GM19043 (cell line): Measurements from ENCODE around the gene NCAPG.
A peak's percentile ranks its signal among the peaks of the same experiment; 100 is the strongest.
"Not testable (repeated sequence)": the region's sequence is repeated elsewhere in the genome, so short reads cannot be mapped to it uniquely, and the experiment has no call there.

Experiments used
- ATAC-seq: cut with Tn5 transposase; IDR thresholded peaks from one replicate; pipeline ENCODE4 v1.9.1; 2021; ENCODE audit warnings: low read depth; ENCODE audit not compliant: unreplicated experiment

Gene NCAPG

DNA sequence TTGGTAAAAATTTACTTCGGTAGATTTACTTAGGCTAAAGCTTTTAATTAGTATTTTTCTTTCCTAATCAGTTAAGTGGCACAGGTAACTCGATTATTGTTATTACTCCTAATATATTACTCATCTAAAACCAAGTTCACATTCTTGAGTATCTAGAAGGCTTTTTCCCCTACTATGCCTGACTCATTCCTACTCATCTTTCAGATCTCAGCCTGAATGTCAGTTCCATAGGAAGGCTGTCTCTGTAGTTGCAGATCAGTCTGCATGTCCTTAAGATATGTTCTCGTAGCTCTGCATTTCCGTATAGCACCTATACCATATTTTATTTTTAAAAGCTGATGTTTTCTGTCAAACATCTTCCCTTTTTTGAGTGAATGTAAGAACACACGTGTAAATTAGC is 23.5 kb upstream of the NCAPG start:
- no peak for ATAC-seq

DNA sequence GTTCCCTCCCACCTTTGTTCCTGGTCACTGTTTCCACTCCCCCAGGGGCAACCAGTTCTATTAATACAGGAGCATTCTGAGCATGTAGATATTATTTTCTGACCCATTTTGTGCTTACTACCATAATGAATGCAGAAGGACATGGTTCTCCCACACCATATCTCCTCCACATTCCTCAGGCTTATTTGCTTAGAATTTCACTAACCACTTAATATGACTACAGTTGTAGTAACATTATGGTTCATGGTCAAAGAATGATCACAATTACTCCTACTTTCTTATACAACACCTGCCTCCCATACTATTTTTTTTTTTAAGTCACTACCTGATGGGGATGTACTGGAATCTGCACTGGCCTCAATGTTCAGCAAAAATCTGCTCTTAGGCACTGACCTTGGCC is 21.8 kb upstream of the NCAPG start:
- ATAC-seq, result no peak

DNA sequence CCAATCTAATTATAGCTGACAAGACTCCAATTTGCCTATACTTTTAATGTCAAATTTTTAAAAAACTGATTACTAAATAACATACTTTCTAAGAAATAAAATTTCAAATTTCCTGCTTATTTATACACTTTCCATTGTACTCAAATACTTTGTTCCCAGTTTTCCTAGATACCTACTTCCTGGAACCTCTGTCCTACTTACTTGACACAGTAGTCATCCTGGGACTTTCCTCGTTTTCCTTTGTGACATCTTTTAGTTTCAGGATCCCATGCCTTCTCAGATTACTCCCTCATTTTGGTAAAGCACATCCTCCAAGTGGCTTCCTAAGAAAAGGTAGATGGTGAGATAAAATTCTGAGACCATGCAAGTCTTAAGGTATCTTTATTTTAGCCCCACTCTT is 16.0 kb upstream of the NCAPG start:
- no peak for ATAC-seq

DNA sequence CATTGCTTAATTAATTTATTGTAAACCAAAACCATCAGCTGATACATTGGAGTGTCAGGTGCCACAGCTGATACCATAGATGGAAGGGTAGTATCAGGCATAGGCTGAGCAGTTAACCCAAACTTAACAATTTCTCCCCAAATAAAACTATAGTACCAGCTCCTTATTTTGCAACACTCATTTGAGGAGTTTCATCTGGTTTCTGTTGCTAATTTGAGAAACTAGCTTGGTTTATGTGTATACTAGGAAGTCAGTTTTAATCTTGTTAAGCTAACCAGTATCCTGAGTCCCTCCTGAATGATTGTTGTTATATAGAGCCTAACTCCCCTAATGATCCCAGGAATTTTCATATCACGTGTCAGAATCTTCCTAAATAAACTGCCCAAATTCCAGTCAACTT is 13.0 kb upstream of the NCAPG start:
- no peak for ATAC-seq

DNA sequence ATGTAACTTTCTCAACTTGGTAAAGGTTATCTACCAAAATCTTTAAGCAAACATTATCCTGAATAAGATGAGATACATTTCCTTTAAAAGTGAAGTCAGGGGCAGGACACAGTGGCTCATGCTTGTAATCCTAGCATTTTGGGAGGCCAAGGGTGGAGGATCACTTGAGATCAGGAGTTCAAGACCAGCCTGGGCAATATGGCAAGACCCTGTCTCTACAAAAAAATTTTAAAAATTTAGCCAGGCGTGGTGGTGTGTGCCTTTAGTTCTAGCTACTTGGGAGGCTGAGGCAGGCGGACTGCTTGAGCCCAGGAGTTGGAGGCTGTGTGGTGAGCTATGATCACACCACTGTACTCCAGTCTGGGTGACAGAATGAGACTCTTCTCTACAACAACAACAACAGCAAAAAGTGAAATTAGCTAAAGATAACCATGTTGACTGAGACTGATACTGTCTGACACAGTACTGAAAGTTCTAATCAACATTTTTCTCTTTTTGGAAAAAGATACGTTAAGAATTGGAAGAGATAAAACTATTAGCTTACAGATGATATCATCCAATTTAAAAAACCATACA is 5.1 kb upstream of the NCAPG start:
- ATAC-seq, result no peak

DNA sequence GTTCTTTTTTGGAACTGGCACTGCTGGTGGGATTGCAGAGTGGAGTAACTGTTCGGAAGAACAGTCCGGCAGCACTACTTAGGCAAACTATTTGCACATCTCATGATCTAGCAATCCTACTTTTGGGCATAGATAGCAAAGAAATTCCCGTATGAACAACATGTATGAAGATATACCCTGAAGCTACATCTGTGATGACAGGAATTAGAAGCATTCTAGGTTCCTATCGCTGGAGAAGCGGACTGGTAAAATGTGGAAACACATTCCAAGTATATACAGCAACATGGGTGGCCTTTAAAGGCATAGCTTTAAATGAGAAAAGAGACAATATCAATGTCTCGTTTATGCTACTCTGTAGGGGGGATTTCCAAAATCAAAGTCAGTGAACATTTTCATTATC is 3.3 kb upstream of the NCAPG start:
- no peak for ATAC-seq

DNA sequence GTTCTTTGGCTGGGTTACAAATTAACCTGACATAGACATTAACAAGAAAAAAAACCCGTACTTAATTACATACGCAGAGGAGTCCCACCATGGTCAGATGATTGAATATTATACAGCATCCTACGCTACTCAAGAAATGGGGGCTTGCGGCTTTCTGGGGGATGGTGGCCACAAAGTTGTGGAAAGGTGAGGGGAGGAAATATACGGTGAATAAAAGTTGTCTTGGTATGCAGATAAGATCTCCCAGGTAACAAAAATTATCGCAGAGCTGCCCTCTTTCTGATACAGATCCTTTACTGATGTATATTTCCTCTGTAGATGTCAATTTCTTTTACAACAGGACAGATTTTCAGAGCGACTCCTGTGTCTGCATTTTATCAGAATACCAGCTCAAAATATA is 1.1 kb upstream of the NCAPG start:
- no peak for ATAC-seq

DNA sequence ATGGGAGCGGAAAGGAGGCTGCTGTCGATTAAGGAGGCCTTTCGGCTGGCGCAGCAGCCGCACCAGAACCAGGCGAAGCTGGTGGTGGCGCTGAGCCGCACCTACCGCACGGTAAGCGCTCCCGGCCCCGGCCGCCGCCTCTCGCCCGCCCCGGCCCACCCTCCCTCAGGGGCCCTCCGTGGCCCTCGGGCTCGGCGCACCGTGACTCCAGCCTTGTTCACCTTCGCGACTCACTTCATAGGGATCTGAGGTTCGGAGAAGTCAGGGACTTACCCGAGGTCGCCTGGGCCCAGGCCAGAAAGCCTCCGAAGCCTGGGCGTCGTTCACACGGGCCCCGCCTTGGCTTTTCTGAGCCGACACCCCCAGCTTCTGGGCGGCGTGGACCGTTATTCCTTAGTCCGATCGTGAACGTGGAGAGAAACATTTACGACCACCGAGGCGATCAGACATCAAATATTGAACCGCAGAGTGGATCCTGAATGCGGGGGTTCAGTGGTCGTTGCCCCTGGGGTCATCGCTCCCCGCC is 362 bp downstream of the NCAPG start:
- ATAC-seq, result peak; percentile 18

DNA sequence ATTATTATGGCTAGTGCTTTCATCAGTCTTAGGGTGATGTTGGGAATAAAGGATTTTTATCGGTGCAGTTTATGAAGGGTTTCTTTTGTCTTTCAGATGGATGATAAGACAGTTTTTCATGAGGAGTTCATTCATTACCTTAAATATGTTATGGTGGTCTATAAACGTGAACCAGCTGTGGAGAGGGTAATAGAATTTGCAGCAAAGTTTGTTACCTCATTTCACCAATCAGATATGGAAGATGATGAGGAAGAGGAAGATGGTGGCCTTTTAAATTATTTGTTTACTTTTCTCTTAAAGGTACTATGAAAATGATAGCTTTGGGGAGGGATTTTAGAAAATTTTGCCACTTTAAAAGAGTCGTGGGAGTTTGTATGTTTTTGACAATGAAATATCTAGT is 1.3 kb downstream of the NCAPG start:
- no peak for ATAC-seq

DNA sequence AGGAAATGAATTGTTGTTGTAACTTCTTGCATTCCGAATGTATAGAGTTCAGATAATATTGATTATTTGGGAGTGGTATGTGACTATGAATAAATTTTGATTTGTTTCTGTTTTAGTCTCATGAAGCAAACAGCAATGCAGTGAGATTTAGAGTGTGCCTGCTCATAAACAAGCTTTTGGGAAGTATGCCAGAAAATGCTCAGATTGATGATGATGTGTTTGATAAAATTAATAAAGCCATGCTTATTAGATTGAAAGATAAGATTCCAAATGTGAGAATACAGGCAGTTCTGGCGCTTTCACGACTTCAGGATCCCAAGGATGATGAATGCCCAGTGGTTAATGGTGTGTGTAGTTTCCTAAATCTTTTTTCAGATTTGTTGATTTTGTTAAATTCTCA is 2.0 kb downstream of the NCAPG start:
- ATAC-seq, result no peak

DNA sequence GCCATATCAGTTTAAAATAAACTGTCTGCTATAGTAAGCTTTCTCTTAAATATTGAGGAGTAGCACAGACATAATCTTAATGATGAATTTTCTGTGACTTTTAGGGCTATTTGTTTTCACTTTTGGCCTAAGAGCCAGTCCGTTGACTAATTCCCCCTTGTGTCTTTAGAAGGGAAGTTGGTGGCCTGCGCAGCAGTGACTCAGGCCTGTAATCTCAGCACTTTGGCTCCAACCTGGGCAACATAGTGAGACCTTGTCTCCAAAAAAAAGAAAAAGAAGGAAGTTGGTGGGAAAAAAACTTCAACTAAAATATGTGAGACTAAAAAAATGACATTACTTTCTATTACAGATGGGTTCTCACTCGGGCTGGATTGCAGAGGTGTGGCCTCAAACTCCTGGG is 3.4 kb downstream of the NCAPG start:
- no peak for ATAC-seq

DNA sequence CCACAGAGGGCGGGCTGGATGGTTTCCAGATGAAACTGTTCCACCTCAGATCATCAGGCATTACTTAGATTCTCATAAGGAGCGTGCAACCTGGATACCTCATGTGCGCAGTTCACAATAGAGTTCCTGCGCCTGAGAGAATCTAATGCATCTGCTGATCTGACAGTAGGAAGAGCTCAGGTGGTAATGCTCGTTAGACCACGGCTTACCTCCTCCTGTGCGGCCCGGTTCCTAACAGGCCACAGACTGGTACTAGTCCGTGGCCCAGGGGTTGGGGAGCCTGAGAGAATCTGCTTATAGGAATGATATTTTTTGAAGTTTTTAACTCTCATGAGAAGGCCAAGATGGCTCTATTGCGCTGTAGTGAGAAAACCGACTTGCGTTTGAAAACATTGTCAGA is 5.4 kb downstream of the NCAPG start:
- ATAC-seq, result no peak

DNA sequence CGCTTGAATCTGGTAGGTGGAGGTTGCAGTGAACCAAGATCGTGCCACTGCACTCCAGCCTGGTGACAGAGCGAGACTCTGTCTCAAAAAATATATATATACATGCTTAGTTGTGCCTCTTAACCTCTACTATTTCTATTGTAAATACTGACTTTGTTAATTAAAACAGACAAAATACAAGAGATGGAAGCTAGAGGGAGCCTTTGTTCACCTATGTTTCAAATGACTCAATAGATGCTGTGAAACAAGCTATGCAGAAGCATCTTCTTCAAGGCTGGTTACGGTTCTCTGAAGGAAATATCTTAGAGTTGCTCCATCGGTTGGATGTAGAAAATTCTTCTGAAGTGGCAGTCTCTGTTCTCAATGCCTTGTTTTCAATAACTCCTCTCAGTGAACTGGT is 6.2 kb downstream of the NCAPG start:
- ATAC-seq, result peak; percentile 85

DNA sequence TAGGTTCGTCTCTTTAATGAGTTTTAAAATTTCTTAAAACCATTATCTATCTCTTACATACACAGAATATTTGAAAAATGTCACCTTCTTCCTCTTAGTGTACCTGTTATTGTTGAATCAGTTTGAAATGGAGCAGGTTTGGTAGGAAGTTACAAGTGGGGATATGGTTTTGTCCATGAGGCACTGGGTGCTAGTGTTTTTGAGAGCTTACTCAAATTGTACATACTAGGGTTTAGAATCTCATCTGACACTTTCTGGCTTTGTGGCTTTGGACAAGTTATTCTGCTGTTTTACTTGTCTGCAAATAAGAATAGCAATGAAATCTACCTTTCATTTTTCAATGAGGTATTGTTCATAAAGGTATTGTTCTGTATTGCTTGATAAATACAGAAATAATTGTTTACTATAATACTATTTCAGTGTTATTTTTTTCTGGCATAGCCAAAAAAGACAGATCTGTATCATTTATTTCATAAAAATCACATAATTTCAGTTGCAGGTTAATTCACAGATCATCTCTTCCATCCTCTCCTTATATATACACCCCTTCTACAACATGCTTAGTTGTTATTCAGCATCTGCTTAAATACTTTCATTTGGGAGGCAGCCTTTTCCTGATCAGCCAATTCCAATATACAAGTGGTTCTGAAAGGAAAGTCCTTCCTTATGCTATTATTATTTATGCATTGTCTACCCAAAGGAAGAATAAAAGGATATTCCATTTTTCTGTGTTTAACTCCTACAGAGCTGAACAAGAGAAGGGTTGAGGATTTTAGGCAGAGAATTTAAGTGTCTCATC is 13.3 kb downstream of the NCAPG start:
- no peak for ATAC-seq

DNA sequence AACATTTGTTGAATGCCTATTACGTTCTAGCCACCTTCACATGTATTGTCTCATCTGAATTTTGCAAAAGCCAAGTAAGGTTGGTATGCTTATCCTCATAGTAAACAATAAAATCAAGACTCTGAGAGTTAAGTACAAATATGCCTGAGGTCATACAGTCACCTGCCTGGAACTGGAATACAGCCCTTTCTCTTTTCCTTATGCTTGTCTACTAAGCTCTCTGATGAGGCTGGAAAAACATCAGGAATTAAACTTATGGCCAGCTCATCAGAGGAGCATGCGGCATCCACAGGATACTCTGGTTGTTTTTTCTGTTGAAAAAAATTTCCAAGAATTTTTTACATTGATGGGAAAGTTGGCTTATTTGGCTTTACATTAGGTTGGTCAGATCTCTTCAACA is 35.5 kb downstream of the NCAPG start:
- ATAC-seq, result no peak

DNA sequence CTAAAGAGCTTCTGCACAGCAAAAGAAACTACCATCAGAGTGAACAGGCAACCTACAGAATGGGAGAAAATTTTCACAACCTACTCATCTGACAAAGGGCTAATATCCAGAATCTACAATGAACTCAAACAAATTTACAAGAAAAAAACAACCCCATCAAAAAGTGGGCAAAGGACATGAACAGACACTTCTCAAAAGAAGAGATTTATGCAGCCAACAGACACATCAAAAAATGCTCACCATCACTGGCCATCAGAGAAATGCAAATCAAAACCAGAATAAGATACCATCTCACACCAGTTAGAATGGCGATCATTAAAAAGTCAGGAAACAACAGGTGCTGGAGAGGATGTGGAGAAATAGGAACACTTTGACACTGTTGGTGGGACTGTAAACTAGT is 39.5 kb downstream of the NCAPG start:
- ATAC-seq, result not testable (repeated sequence)

DNA sequence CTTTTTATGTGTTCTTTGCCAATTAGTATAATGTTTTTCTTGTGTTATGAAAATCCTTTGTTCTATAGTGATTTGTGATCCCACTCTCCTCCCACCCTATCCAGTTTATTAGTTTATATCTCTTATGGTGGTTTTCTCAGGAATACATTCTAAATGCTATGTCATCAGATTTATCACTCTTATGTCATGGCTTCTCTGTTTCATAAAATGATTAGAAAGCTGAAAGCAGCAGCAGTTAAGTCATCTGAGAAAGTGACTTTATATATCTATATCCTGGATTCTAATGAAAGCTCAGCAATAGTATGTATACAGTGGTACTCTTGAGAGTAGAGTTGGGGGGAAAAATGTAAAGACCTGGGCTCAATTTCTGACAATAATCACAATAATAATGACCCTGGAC is 41.2 kb downstream of the NCAPG start:
- no peak for ATAC-seq

DNA sequence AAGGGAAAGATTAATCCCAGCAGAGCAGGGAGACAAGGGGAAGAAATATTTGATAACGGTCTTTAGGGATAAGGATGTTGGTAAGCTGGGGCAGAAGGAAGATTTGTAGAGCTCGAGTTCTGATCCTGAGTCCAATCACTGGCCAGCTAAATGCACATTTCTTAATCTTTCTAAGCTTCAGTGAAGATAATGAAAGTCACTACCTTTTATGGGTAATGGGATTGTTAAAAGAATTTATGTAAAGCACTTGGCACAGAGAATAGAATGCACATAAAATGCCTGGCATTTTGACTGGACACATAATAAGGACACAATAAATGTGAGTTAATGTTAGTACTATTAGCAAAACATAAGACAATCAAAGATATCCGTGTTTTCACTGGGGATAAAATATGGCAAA is 43.3 kb downstream of the NCAPG start:
- no peak for ATAC-seq

DNA sequence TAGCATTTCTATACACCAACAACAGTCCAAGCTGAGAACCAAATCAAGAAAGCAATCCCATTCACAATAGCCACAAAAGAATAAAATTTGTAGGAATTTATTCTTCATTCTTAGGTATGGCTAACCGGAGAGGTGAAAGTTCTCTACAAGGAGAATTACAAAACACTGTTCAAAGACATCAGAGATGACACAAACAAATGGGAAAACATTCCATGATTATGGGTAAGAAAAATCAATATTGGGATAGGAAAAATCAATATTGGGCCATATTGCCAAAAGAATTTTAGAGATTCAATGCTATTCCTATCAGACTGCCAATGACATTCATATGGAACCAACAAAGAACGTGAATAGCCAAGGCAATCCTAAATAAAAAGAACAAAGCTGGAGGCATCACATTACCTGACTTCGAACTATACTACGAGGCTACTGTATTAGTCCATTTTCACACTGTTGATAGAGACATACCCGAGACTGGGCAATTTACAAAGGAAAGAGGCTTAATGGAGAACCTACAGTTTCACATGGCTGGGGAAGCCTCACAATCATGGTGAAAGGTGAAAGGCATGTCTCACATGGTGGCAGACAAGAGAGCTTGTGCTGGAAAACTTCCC is 49.1 kb downstream of the NCAPG start:
- no peak for ATAC-seq

DNA sequence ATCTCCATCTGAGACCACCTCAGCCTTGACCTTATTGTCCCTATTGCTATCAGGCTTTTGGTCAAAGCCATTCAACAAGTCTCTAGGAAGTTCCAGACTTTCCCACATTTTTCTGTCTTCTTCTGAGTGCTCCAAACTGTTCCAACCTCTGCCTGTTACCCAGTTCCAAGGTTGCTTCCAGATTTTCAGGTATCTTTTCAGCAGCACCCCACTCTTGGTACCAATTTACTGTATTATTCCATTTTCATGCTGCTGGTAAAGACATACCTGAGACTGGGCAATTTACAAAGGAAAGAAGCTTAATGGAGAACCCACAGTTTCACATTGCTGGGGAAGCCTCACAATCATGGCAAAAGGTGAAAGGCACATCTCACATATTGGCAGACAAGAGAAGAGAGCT is 51.1 kb downstream of the NCAPG start:
- ATAC-seq, result not testable (repeated sequence)

DNA sequence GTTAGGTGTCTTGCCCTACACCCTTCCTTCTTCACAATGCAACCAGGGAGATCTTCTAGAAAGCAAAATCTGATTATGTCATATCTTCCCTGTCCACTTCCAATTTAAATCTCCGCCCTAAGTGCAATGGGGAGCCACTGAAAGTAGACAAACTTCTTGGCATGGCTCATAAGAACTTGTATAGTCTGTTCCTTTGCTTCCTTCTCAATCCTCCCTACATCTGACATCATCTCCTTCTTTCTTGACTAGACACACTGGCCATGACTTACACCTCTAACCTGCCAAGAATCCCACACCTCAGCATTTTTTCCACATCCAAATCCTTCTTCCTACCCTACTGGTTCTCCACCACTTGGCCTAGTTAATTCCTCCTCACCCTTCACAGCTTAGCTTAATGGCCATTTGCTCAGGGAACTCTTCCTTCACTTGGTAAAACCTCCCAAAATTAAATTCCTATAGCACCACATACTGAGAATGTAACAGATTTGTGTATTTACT is 55.1 kb downstream of the NCAPG start:
- no peak for ATAC-seq

DNA sequence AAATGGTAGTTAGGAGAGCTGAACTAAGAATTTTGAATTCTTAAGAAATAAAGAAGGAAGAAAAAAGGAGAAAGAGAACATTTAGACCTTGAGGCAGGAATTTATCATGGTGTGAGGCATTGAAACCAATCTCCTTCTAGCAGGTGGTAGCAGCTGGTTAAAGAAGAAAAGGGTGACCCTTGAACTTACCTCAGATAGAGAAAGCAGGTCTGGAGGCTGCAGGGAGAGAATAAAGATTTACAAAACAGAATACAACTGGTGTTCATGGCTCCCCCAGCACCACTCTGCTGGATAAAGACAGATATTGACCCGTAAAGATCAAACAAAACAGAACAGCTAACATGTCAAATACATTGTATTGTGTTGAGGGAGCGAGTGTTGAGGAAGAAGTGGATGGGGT is 56.0 kb downstream of the NCAPG start:
- no peak for ATAC-seq
